Activated naive CD8-positive, alpha-beta T cell (primary cell): ENCODE measurements around the gene THOC2.
"Not testable (repeated sequence)": the region's sequence is repeated elsewhere in the genome, so short reads cannot be mapped to it uniquely, and the experiment has no call there.

Source experiments
- H3K27ac Mint-ChIP-seq: one replicate; pipeline ENCODE4 v1.8.0; 2021; ENCODE audit warnings: mixed read lengths
- H3K27me3 Mint-ChIP-seq: one replicate; pipeline ENCODE4 v1.8.0; 2021; ENCODE audit warnings: mixed read lengths
- H3K36me3 Mint-ChIP-seq: one replicate; pipeline ENCODE4 v1.8.0; 2021; ENCODE audit warnings: mixed read lengths
- H3K4me1 Mint-ChIP-seq: one replicate; pipeline ENCODE4 v1.8.0; 2021; ENCODE audit warnings: low read depth, mixed read lengths
- H3K4me3 Mint-ChIP-seq: one replicate; pipeline ENCODE4 v1.8.0; 2021; ENCODE audit warnings: mild to moderate bottlenecking, mixed read lengths
- H3K9me3 Mint-ChIP-seq: one replicate; pipeline ENCODE4 v1.8.0; 2021; ENCODE audit warnings: low read depth, mixed read lengths

Gene THOC2

DNA sequence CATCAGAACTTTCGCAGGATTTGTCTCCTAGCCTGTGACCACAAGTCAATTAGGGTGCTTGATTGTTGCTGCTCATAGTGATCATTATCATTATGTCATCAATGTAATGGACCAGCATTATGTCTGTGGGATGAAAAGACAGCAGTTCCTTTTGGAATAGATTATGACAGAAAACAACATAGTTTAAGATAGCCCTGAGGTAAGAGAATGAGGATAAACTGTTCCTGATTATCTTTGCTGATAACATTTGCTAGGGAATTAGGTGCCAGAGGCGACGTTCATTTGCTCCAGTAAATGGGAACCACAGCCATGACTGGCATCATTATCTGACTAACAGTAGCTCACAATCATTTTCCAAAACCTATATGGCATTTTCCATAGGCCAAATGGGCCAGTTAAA lies 12.7 kb upstream of the THOC2 start:
- Mint-ChIP-seq H3K27me3 (no peaks in the 10 kb centered on the region), H3K36me3 (no peaks in the 10 kb centered on the region), H3K27ac (no peak overlapping the region), H3K9me3 (no peaks in the 10 kb centered on the region), H3K4me1 (no peaks in the 10 kb centered on the region), H3K4me3 (no peak overlapping the region)

DNA sequence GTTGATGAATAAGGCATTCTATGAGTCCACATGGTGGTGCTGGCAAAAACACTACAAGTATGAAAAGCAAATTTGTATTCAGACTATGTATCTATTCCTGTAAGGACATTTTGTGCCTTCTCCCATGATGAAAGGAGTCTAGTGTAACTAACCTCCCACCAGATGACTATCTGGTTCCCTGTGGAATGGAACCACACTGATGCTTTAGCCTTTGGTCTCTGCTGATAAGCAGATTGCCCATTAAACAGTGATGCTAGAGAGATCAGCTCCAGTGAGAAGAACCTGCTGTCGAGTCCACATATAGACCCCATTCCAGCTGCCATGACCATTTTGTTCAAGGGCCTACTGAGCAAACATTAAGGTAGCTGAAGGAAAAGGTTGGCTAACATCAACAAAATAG lies 10.5 kb upstream of the THOC2 start:
- no peaks in the 10 kb centered on the region for H3K27me3 Mint-ChIP-seq
- no peaks in the 10 kb centered on the region for H3K36me3 Mint-ChIP-seq
- no peak overlapping the region for H3K4me3 Mint-ChIP-seq
- no peaks in the 10 kb centered on the region for H3K9me3 Mint-ChIP-seq
- H3K4me1 Mint-ChIP-seq = no peaks in the 10 kb centered on the region
- no peak overlapping the region for H3K27ac Mint-ChIP-seq

- H3K27me3 Mint-ChIP-seq = no peaks in the 10 kb centered on the region
- no peaks in the 10 kb centered on the region for H3K36me3 Mint-ChIP-seq
- no peak overlapping the region for H3K27ac Mint-ChIP-seq
- H3K4me1 Mint-ChIP-seq = no peaks in the 10 kb centered on the region
- no peak overlapping the region for H3K4me3 Mint-ChIP-seq
- no peaks in the 10 kb centered on the region for H3K9me3 Mint-ChIP-seq
Measured at GRCh38 chrX:123742440-123742839, 9.6 kb upstream of the THOC2 start.

- no peaks in the 10 kb centered on the region for H3K9me3 Mint-ChIP-seq
- no peaks in the 10 kb centered on the region for H3K27me3 Mint-ChIP-seq
- no peaks in the 10 kb centered on the region for H3K4me1 Mint-ChIP-seq
- no peak overlapping the region for H3K27ac Mint-ChIP-seq
- H3K36me3 Mint-ChIP-seq = no peaks in the 10 kb centered on the region
- H3K4me3 Mint-ChIP-seq = no peak overlapping the region
Measured at GRCh38 chrX:123740536-123740935, 7.7 kb upstream of the THOC2 start.

DNA sequence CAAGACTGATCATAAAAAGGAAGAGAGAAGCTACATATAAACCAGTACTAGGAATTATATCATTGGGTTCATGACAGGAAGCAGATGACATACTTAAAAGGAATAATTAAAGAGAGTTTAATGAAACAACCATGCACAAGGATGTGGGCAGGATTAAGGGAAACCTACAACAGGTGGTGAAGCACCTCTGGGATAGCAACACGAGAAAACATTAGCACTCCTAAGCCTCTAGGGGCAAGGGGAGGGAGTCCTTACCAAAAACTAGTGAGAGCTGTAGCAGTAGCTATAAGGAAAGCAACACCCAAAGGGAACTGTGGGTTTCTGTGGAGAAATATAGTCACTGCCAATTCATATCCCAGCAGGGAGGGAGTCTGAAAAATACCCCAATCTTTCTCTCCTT lies 7.2 kb upstream of the THOC2 start:
- no peak overlapping the region for H3K27ac Mint-ChIP-seq
- no peaks in the 10 kb centered on the region for H3K27me3 Mint-ChIP-seq
- H3K36me3 Mint-ChIP-seq = no peaks in the 10 kb centered on the region
- H3K9me3 Mint-ChIP-seq = no peaks in the 10 kb centered on the region
- no peak overlapping the region for H3K4me3 Mint-ChIP-seq
- no peaks in the 10 kb centered on the region for H3K4me1 Mint-ChIP-seq

GRCh38 chrX:123739474-123739873 lies 6.6 kb upstream of the THOC2 start:
- H3K27me3 Mint-ChIP-seq = no peaks in the 10 kb centered on the region
- H3K36me3 Mint-ChIP-seq = no peaks in the 10 kb centered on the region
- H3K4me3 Mint-ChIP-seq = no peak overlapping the region
- no peaks in the 10 kb centered on the region for H3K9me3 Mint-ChIP-seq
- H3K27ac Mint-ChIP-seq = no peak overlapping the region
- no peaks in the 10 kb centered on the region for H3K4me1 Mint-ChIP-seq

DNA sequence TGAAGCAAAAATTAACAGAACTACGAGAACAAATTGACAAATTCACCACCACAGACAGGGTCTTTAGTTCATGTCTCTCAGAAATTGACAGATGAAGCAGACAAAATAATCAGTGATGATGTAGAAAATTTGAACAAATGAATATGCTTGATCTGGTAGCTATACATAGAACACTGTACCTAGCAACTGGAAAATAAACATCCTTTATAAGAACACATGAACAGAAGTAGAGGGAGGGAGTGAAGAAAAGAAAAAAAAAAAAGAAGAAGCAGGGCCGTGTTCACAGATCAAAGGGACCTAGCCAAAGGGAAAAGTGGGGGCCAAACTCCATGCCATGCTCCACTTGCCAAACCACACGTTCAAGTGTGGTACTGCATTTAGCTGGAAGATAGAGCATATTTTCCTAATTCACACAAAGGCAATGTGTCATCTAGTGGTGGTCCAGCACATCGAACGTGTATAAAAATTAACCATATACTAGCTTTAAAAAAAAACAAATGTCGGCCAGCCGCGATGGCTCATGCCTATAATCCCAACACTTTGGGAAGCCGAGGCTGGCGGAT lies 5.6 kb upstream of the THOC2 start:
- Mint-ChIP-seq H3K4me3 (no peak overlapping the region), H3K36me3 (no peaks in the 10 kb centered on the region), H3K9me3 (no peaks in the 10 kb centered on the region), H3K4me1 (no peaks in the 10 kb centered on the region), H3K27me3 (no peaks in the 10 kb centered on the region), H3K27ac (no peak overlapping the region)

DNA sequence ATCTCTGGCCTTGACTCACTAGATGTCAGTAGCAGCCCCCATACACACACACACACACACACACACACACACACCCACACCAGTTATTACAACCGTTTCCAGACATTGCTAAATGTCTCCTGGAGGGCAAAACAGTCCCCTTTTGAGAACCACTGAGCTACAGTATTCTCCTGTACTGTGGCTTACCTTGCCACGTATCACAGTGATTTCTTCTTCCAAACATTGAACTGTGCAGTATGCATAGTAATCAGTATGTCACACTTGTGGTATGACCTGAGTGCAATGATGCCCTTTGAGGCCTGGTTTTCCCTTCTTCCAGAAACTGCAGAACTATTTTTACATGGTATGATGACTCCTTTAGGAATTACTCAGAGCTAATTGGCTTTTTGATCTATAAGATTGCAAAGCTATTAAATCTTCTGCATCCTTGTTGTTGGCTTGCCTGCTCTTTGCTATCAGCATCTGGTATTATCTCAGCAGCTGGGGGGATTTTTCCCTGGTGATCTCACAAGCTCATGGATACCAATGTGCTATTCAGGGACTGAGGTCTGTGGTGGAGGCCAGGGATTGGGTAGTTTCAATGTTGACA lies 3.6 kb upstream of the THOC2 start:
- no peak overlapping the region for H3K27ac Mint-ChIP-seq
- H3K9me3 Mint-ChIP-seq = no peaks in the 10 kb centered on the region
- no peak overlapping the region for H3K4me3 Mint-ChIP-seq
- H3K27me3 Mint-ChIP-seq = no peaks in the 10 kb centered on the region
- no peaks in the 10 kb centered on the region for H3K36me3 Mint-ChIP-seq
- H3K4me1 Mint-ChIP-seq = peaks cover 7% of the 10 kb centered on the region

GRCh38 chrX:123735137-123735536 lies 2.3 kb upstream of the THOC2 start:
- not testable (repeated sequence) for H3K9me3 Mint-ChIP-seq, H3K4me3 Mint-ChIP-seq, H3K27me3 Mint-ChIP-seq

DNA sequence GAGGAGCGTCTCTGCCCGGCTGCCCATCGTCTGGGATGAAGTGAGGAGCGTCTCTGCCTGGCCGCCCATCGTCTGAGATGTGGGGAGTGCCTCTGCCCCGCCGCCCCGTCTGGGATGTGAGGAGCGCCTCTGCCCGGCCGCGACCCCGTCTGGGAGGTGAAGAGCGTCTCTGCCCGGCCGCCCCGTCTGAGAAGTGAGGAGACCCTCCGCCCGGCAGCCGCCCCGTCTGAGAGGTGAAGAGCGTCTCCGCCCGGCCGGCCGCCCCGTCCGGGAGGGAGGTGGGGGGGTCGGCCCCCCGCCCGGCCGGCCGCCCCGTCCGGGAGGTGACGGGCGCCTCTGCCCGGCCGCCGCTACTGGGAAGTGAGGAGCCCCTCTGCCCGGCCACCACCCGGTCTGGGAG lies 1.2 kb upstream of the THOC2 start:
- H3K27me3 Mint-ChIP-seq, H3K27ac Mint-ChIP-seq, H3K4me3 Mint-ChIP-seq, H3K9me3 Mint-ChIP-seq, H3K36me3 Mint-ChIP-seq: not testable (repeated sequence)
- peaks cover 22% of the 10 kb centered on the region for H3K4me1 Mint-ChIP-seq

More at GRCh38 chrX:123735137-123735536, 2.3 kb upstream of the THOC2 start:
- not testable (repeated sequence) for H3K27ac Mint-ChIP-seq, H3K36me3 Mint-ChIP-seq
- peaks cover 17% of the 10 kb centered on the region for H3K4me1 Mint-ChIP-seq

DNA sequence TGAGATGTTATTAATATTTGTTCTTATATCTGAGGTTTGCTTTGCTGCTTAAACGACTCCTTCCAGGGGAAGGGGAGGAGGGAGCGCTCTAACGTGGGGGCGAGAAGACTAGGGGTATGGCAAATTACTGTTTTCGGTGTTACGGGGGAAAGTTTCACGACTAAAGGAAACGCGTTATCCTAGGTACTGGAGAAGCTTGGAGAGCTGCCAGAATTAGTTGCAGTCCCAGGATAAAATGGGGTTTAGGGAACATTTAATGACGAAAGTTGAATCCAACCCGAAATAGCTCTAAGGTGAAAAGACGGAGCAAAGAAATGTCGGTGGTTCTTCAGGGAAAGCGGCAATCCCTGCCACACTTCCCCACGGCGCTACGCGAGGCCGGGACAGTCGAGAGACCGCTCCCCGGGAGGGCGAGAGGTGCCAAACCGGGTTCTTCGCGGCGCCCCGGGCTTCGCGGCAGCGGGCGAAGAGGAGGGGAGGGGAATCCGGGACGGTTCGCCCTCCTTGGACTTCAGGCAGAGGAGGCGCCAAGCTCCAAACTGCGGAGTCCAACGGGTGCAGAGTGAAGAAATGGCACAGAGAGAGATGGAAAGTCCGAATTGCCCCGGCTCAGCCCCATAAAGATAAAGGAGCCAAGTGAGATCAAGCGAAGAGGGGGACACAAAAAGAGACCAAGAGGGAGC lies 724 bp downstream of the THOC2 start:
- Mint-ChIP-seq H3K9me3 (no peaks in the 10 kb centered on the region), H3K27ac (peak overlapping the region; percentile 94), H3K4me1 (peaks cover 38% of the 10 kb centered on the region), H3K27me3 (no peaks in the 10 kb centered on the region), H3K36me3 (no peaks in the 10 kb centered on the region), H3K4me3 (peak overlapping the region; percentile 95)

GRCh38 chrX:123731258-123731986 lies 1.4 kb downstream of the THOC2 start:
- Mint-ChIP-seq H3K9me3 (no peaks in the 10 kb centered on the region), H3K4me1 (peaks cover 38% of the 10 kb centered on the region), H3K27ac (peak overlapping the region; percentile 89), H3K4me3 (peak overlapping the region; percentile 95), H3K27me3 (no peaks in the 10 kb centered on the region), H3K36me3 (no peaks in the 10 kb centered on the region)

DNA sequence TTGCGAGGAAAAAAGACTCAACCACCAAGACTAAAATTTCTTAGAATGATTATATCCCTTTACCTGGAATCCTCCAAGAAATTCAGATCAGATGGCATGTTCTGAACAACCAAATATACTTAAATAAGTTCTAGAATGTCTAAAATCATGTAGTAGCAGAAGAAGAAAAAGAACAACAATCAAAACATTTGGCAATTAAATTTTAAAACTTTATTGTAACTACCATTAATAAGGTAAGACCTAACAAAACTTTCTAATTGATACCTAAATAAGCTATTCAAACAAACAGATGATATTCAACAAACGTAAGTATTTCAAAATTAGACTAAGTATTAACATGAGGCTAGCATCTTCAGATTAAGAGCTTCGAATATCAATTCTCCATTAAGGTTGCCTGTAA lies 4.3 kb downstream of the THOC2 start:
- H3K4me1 Mint-ChIP-seq = peaks cover 47% of the 10 kb centered on the region
- no peaks in the 10 kb centered on the region for H3K9me3 Mint-ChIP-seq
- no peaks in the 10 kb centered on the region for H3K27me3 Mint-ChIP-seq
- peaks cover 2% of the 10 kb centered on the region for H3K36me3 Mint-ChIP-seq
- peak overlapping the region; percentile 24 for H3K4me3 Mint-ChIP-seq
- no peak overlapping the region for H3K27ac Mint-ChIP-seq

DNA sequence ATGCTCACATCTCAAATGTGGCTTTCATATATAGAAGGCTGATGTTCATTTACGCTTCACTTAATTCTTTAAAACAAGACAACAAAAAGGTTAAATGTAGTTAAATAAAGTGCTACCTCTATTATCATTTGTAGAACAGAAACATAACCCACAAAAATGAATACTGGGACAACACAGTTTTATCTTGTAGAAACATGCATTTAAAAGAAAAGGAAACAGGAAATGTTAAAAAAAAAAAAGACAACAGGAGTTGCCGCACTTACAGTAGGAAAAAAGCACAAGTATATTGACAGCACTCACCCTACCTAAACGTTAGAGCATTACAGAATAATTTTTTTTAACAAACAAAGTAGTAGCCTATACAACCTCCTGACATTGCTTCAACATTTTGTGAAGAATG lies 4.8 kb downstream of the THOC2 start:
- Mint-ChIP-seq H3K27me3 (no peaks in the 10 kb centered on the region), H3K27ac (peak overlapping the region; percentile 34), H3K4me3 (peak overlapping the region; percentile 24), H3K9me3 (no peaks in the 10 kb centered on the region), H3K36me3 (peaks cover 3% of the 10 kb centered on the region), H3K4me1 (peaks cover 48% of the 10 kb centered on the region)

DNA sequence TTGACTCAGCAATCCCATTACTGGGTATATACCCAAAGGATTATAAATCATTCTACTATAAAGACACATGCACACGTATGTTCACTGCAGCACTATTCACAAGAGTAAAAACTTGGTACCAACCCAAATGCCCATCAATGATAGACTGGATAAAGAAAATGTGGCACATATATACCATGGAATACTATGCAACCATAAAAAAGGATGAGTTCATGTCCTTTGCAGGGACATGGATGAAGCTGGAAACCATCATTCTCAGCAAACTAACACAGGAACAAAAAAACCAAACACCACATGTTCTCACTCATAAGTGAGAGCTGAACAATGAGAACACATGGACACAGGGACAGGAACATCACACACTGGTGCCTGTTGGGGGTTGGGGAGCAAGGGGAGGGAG lies 10.7 kb downstream of the THOC2 start:
- H3K27me3 Mint-ChIP-seq, H3K4me3 Mint-ChIP-seq, H3K9me3 Mint-ChIP-seq, H3K27ac Mint-ChIP-seq, H3K36me3 Mint-ChIP-seq: not testable (repeated sequence)
- peaks cover 30% of the 10 kb centered on the region for H3K4me1 Mint-ChIP-seq
